Kidney capillary endothelial cell (primary cell): ENCODE measurements around the gene RADIL.

ENCODE experiments used
- DNase-seq: peaks from one replicate; pipeline ENCODE4 v3.0.0-alpha.2; 2018; ENCODE audit warnings: low spot score

The RADIL gene

DNA sequence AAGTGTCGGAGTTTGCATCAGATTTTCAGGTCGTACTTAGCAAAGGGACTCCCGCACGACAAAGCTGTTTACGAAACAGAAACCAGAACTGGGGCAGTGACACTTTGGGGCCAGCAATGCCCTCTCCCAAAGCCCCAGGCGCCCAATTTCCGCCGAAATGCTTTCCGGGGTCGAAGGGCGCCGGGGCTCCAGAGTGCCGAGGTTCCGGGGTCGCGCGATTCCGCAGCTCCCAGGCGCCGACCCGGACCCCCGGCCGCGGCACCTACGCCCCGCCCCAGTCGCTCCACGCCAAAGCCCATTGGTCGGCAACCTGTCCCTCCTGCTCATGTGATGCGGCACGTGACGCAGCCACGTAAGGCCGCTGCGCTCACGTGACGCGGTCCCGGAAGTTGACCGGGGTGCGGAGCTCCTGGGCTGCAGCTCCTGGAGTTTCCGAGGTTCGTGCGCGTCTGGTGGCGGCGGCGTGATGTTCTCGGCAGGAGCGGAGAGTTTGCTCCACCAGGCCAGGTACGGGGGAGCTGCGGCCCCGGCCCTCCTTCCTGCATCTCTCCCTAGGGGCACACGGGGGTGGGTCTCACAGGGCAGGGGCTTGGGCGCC lies 108.2 kb downstream of the RADIL start, which contains the start of gene AP5Z1:
Gene AP5Z1 (plus strand): TSS at position 374 of the 598 bp plus-strand sequence. CDS start 93 bp downstream, at position 467.
- DNase-seq = peak; percentile 96

- peak; percentile 48 for DNase-seq
These were observed 108.8 kb downstream of the RADIL start for GRCh38 chr7:4774658-4775249.

DNA sequence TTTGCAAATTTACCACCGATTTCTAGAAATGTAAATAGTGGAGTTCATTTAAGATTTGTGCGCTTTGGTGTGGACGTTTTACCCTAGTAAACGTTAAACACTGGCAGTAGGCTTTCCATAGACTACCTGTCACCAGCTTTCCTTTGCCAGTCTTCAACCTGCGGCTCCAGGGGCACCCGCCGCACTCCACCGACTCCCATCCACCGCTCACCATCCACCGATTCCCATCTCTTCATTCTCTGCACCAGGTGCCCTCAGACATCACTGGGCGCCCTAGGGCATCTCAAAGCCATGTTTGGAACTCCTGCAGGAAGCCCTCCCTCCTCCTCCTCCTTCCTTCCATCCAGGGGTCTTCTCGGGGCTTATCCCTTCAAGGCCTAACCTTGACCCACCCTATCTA lies 109.5 kb downstream of the RADIL start:
- no peak for DNase-seq

DNA sequence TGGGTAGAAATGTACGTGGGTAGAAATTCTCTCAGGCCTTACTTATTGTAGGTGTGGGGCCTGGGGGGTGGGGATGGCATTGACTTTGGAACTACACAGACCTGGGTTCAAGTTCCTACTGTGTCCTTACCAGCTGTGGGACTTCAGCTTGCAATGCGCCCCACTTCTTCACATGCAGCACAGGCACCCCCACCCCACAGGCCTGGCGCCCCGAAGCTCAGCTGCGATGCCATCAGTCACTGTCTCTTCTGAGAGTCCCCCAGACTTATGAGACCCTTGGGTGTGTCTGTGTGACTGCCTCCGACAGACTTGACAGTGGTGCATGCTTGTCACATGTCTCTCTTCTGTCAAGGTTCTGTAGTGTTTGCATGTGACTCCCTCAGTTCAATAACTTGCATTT lies 111.2 kb downstream of the RADIL start:
- no peak for DNase-seq

DNA sequence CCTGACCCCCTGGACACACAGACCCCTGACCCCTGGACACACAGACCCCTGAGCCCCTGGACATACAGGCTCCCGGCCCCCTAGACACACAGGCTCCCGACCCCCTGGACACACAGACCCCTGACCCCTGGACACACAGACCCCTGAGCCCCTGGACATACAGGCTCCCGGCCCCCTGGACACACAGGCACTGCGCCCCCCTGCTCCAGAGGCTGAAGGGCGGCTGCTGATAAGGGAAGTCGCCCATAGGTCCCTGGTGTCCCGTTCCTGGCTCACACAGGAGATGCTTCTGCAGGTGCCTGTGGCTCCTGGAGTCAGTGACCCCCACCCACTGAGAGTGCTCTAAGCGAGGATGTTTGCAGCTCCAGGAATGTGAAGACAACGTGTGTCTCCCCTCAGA lies 111.8 kb downstream of the RADIL start:
- DNase-seq = no peak

DNA sequence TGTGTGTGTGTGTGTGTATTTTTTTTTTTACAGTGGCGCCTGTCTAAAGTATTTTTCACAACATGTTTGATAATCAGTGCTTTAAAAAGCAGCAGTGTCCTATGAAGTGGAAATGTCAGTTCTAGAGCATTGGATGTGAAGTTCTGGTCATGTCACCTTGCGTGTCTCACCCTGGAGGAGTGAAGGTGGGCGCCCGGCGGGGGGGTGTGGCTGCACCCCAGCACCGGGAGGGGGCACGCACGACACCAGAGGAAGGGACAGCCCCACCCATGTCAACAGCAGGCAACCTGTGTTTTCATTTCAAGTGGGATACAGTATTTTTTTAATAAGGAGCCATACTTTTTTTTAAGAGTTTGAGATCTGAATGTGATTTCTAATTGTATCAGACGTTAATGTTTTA lies 112.6 kb downstream of the RADIL start:
- DNase-seq = no peak

- DNase-seq = no peak
These were observed 113.8 kb downstream of the RADIL start for GRCh38 chr7:4769761-4770160.

DNA sequence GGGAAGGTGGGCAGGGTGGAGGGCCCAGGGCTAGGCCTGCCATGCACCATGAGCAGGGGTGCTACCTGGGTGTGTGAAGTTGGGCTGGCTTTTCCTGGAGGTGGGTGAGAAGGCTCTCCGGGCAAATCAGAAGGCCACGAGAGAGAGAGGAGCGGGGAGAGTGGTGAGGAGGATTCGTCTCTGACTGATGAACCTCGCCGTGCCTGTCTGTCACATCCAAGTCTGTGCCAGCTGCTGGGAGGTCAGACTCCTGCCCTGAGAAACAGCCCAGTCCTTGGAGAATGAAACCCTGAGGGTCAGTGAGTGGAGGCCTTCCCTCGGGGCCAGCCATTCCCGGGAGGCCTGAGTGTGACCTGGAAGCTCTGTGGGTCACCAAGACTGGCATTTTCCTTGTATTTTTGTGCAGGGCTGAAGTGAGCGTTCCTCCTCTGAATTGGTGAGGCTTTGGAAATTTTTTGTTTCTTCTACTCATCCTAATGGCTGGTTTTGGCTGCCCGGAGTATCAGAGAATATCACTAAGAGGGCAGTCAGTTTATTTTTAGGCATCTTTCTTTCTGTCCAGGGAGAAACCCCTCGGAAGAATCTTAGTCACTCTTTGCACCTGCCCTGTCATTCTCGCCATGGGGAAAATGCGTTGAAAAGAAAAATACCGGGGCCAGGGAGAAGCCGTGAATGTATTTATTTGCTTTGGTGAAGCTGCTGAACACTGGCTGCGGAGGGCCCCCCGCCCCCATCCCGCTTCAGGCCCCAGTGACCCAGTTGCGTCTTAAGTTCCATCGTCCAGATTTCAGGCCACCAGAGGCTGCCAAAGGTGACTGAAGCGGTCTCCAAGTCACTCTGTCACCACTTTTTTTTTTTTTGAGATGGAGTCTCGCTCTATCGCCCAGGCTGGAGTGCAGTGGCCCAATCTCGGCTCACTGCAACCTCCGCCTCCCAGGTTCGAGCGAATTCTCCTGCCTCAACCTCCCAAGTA lies 114.6 kb downstream of the RADIL start:
- no peak for DNase-seq

DNA sequence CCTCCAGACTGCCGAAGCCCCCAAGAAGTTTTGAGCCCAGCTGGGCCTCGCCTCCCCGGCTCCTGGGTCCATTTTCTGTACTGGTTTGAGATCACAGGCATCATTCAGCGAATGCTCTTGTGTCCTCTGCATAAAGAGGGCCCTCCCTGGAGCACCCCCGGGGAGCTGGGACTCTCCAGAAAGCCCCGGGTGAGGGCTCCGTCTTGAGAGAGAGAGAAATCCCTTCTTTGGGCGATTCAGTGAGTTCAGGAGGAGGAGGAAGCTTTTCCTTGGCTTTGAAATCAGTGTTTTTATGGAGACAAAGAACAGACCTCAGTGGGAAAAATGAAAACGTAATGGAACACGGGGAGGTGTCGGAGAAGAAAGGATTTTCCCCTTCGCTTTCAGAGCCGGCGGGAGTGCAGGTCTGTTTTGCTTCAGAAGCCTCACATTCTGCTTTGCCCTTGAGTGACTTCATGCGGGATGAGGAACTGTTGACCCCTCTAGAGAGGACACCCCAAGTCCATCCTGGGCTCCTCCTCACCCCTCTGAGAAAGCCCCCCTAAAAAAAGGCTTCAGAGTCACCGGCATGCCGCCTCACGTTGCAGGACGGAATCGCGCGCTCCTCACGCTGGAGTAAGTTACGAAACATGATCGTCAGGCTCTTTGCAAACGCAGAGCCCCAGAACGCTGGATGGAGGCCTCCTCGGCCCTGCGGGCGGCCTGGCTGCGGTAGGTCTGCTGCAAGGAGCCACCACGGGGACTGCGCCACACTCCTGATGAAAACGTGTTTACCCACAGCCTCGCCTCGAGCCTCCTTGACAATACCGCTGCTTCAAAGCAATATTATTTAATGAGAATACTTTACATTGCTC lies 116.6 kb downstream of the RADIL start:
- DNase-seq = no peak

DNA sequence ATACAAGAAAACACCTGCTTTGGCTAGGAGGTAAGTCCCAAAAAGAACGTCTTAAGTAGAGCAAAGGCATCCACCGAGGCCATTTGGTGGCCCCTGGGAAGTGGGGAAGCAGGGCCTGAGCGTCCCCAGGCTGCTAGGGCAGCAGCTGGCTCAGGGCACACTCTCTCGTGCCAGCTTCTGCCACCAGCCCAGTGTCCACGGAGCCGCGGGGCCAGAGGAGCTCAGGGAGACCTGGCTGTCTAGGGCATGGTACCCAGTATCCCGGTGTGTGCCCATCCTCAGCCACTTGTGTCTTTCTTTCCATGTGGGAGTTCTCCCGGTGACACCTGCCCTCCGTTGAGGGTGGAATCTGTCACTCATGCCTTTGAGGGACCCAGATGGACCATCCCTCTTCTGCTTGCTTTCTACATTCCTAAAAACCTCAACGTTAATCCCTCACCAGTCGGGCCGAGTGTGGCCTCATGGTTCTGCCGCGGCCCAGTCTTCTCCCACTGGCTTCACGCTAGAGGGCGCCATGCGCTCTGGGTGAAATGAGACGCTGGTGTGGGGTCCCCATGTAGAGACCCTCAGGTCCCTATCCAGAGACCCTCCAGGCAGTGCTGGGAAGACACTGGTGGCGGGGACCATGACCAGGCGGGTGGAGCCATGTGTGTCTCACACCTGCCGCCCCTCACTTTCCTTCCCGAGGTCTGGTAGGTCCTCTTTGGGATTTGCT lies 117.6 kb downstream of the RADIL start:
- no peak for DNase-seq

DNA sequence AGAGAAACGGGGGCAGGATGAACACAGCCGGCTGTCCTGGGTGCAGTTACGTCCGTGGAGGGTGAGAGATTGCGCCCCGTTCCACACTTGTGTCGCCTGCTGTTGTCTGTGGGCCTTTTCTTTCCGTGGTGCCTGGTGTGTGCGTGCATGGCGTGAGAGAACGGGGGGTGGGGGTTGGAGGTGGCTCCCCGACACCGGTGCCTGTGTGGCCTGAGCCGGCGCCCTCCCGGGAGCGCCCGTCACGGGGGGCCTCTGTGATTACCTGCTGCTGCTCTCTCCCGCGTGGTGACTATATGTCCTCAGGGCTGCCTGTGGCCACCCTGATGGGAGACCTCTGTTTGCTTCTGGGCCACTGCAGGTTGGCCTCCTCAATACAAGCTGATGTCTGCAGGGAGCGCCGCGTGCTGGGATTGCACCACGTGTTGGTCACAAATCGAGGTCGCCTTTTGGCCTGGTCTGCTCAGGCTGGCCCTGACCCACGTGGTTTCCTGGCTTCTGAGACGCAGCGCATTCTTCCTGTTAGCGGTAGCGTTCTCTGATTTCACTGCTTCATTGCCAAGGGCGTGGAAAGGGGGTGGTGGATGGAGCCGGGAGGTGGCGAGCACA lies 119.0 kb downstream of the RADIL start:
- no peak for DNase-seq

DNA sequence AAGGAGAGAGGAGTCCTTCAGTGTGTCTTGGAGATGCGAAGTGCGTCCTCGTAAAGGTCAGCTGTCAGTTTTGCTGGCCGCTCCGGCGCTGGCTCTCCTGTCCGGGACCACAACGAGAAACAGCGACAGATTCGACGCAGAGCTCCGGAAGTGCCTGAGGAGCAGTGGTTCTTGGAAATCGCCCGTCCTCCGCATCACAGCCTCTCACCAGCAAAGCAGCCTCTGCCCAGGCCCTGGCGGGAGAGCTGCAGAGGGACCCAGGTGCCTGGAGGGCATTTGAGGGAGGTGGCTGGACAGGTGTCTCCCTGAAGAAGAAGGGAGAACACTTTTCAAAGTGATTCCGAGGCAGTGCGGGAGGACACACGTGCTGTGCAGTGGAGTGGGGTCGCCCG lies 119.7 kb downstream of the RADIL start:
- DNase-seq = no peak

GRCh38 chr7:4763091-4763793 lies 120.3 kb downstream of the RADIL start:
- DNase-seq = no peak

DNA sequence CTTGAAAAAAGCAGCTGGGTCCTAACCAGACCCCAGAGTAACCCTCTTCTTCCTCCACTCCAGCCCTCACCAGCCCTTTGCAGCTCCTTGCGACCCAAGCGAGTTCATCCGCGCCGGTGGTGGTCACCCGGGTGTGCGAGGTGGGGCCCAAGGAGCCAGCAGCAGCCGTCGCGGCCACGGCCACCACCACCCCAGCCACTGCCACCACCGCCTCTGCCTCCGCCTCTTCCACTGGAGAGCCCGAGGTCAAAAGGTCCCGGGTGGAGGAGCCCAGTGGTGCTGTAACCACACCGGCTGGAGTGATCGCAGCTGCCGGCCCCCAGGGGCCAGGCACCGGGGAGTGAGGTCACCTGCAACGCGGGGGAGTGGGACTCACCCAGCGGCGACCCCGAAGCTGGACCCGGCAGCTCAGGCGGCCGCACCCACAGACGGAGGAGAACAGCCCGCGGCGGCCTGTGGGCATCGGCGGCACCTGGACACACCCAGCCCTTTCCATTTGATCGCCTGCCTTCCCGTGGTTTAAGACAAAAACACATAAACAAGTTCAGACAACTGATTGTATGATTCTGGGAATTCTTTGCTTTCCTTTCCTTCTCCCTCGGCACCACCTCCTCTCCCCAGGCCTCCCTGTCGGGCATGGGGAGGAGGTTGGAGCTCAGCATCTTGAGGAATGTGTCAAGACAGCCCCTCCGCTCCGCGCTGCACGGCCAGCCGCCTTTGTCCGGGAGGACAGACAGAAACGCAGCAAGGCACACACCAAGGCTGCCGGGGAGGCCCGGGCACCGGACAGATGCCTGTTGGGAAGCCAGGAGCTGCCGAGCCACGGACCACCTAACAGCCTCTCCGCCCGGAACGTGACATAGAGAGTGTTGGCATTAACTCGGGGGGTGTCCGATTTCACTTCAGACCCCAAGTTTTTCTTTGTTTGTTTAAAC lies 121.1 kb downstream of the RADIL start:
- DNase-seq = no peak

DNA sequence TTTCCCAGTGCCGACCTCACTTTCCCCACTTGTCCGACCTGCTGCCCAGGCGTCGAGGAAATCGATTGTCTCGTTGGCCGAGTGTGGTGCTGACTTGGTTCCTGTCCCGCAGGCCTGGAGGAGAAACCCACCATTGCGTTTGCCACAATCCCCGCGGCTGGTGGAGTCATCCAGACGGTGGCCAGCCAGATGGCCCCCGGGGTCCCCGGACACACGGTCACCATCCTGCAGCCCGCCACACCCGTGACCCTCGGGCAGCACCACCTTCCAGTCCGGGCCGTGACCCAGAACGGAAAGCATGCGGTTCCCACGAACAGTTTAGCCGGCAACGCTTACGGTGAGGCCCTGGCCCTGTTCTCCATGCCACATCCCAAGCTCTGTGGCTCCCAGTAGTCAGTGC lies 122.6 kb downstream of the RADIL start:
- DNase-seq = no peak

DNA sequence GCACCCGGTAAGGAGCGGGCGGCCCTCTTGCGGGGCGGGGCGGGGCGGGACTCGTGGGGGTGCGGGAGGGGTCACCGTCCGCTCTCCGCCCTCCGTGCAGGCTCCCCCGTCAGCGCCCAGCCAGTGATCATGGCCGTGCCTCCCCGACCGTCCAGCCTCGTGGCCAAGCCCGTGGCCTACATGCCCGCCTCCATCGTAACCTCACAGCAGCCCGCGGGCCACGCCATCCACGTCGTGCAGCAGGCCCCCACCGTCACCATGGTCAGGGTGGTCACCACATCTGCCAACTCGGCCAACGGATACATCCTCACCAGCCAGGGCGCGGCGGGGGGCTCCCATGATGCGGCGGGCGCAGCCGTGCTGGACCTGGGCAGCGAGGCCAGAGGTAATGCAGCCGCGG lies 124.3 kb downstream of the RADIL start:
- no peak for DNase-seq

GRCh38 chr7:4758791-4759190 lies 124.7 kb downstream of the RADIL start:
- no peak for DNase-seq

GRCh38 chr7:4758111-4758510 lies 125.4 kb downstream of the RADIL start:
- DNase-seq = no peak

DNA sequence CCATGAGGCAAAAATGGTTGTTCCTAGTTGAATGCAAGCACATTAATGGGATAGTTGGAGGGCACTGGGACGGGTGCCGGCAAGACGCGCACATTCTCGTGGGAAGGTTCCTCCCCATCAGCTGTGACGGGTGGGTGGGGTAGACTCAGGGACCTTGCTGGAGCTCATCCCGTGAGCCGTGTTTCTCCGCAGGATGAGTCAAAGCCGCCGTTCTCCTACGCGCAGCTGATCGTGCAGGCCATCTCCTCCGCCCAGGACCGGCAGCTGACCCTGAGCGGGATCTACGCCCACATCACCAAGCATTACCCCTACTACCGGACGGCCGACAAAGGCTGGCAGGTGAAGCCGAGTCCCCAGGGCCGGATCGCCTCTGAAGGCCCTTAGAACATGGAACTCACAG lies 128.5 kb downstream of the RADIL start:
- DNase-seq = no peak
